ENCODE measurements around the gene UQCR10. TPM values are rescaled to one million over a fixed set of nuclear protein-coding genes. Genes with fewer than 3 reads are reported as not detected.
A peak's percentile ranks its signal among the peaks of the same experiment; 100 is the strongest.

UQCR10 gene
- total and polyA plus RNA-seq, 9 of the 15 experiments (the other 6 are each of a cell fraction or from before 2014, with no cell fraction given) = 128 to 903 (median 163) TPM

DNA sequence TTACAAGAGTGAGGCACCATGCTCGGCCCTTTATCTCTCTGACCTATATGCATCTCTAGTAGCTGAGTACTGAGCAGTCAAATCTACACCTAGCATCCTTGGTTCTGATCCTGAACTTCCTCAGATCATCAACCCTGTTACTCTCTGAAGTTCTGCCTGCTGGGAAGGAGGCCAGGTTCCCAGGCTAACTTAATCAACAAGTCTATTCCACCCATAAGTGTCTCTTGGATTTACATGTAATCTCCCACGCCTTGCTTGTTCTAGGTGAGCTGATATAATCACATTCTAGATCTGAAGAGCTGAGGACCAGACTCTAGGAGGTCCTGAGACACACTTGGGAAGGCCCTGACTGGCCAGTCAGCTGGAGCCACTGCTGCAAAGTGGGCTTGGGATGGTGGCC, 25.2 kb upstream of the UQCR10 start:
- DNase-seq (ENCODE audit: extremely low read depth in 1 of 4, low spot score in 3 of 4) (no peak), ATAC-seq (no peak), FAIRE-seq (no peak)
- no TSS peak for BruUV-seq (replicated peaks)
- Histone ChIP-seq H3K4me3 (no peak overlapping the region), H3K36me3 (ENCODE audit: control insufficient read depth, insufficient read depth, low read length) (no peaks in the 10 kb centered on the region), H3K4me2 (ENCODE audit: insufficient read depth, low read length) (no peak overlapping the region), H2AFZ (ENCODE audit: low read depth, low read length) (no peak overlapping the region), H3K27ac (ENCODE audit: extremely low read depth, low read depth, low read length) (no peak overlapping the region), H3K9me1 (ENCODE audit: control insufficient read depth, insufficient read depth, low read length) (no peaks in the 10 kb centered on the region), H3K9me3 (replicated peaks; ENCODE audit: control insufficient read depth, insufficient read depth, low read depth, low read length) (no peaks in the 10 kb centered on the region), H4K20me1 (replicated peaks; ENCODE audit: control insufficient read depth, insufficient read depth, low read length) (no peaks in the 10 kb centered on the region), H3K27me3 (ENCODE audit: control insufficient read depth in 2 of 2, insufficient read depth in 2 of 2, low read length in 2 of 2) (no peaks in the 10 kb centered on the region), H3K79me2 (ENCODE audit: control insufficient read depth, insufficient read depth, low read length) (no peaks in the 10 kb centered on the region), H3K4me1 (replicated peaks in 1 of 2; ENCODE audit: control insufficient read depth in 2 of 2, insufficient read depth in 2 of 2, low read length in 2 of 2) (peaks cover 0 to 7% of the 10 kb centered on the region in 2 experiments; a peak in 2 of 5 replicates), H3K9ac (ENCODE audit: insufficient read depth in 1 of 2, low read depth in 2 of 2, low read length in 2 of 2) (0 out of 4 replicates have a peak overlapping the region, but pooled peaks of 1 of the 2 experiments have one; percentile 58)
- WGBS (ENCODE audit: insufficient coverage, low coverage, missing lambda C conversion rate) = 20% methylated on average over 2 of the region's 2 CpGs
- CTCF ChIA-PET (ENCODE audit: low intra/inter-chr PET ratio) = no interaction called here
- in situ Hi-C loops (cut with MboI) = no loop called here
- POLR2A ChIA-PET = no interaction called here
- intact Hi-C loops (cut with micrococcal nuclease) = no loop called here
- no peak for TF ChIP-seq SLC30A9 (CRISPR knock-in tag; IDR thresholded peaks at IDR 0.05)
- no peak for TF ChIP-seq PHB (CRISPR knock-in tag; IDR thresholded peaks at IDR 0.05)
- TF ChIP-seq RBBP5 (IDR thresholded peaks at IDR 0.05; ENCODE audit: borderline replicate concordance, insufficient read depth, low read length, poor library complexity, severe bottlenecking) = no peak
- no peak for TF ChIP-seq E2F8 (IDR thresholded peaks at IDR 0.05; ENCODE audit: low read depth, partially characterized antibody)
